Loucy (cell line): ENCODE measurements around the gene WFDC12.

Experiments used
- H2AFZ ChIP-seq: fragments of 200-600 bp; sonication (generic); 2 replicates; pipeline ENCODE4 v1.6.0; 2016; ENCODE audit warnings: antibody characterized with exemption, mild to moderate bottlenecking, low read length, moderate library complexity
- H3F3A ChIP-seq: fragments of 200-600 bp; 2 replicates; pipeline ENCODE4 v1.6.0; 2016; ENCODE audit warnings: antibody characterized with exemption, low read depth, mild to moderate bottlenecking
- H3K27me3 ChIP-seq: fragments of 200-600 bp; sonication (generic); 2 replicates; pipeline ENCODE4 v1.6.1; 2014; ENCODE audit warnings: low read length, mild to moderate bottlenecking; ENCODE audit not compliant: insufficient read depth, poor library complexity, severe bottlenecking
- H3K36me3 ChIP-seq: fragments of 200-600 bp; sonication (generic); 2 replicates; pipeline ENCODE4 v1.6.1; 2016; ENCODE audit warnings: low read length; ENCODE audit not compliant: insufficient read depth
- H3K4me1 ChIP-seq: fragments of 200-600 bp; sonication (generic); 2 replicates; pipeline ENCODE4 v1.5.1; 2014; ENCODE audit warnings: low read length, mild to moderate bottlenecking; ENCODE audit not compliant: insufficient read depth, poor library complexity, severe bottlenecking
- H3K4me2 ChIP-seq: fragments of 200-600 bp; sonication (generic); 2 replicates; pipeline ENCODE4 v1.6.0; 2014; ENCODE audit warnings: antibody characterized with exemption, low read length, low read depth, mild to moderate bottlenecking; ENCODE audit not compliant: poor library complexity, severe bottlenecking
- H3K4me3 ChIP-seq: fragments of 200-600 bp; sonication (generic); 2 replicates; pipeline ENCODE4 v1.5.1; 2014; ENCODE audit warnings: low read length, mild to moderate bottlenecking, mixed read lengths; ENCODE audit not compliant: poor library complexity, severe bottlenecking
- H3K79me2 ChIP-seq: fragments of 200-600 bp; sonication (generic); 2 replicates; pipeline ENCODE4 v1.6.1; 2014; ENCODE audit warnings: low read length; ENCODE audit not compliant: insufficient read depth
- H3K9ac ChIP-seq: fragments of 200-600 bp; sonication (generic); 2 replicates; pipeline ENCODE4 v1.6.0; 2014; ENCODE audit warnings: mild to moderate bottlenecking, low read depth, low read length, moderate library complexity; ENCODE audit not compliant: poor library complexity, severe bottlenecking
- H3K9me2 ChIP-seq: fragments of 200-600 bp; sonication (generic); replicated peaks from 2 replicates; pipeline ENCODE4 v1.6.1; 2016; ENCODE audit warnings: low read depth, low read length, mixed read lengths
- H3K9me3 ChIP-seq: fragments of 200-600 bp; sonication (generic); 2 replicates; pipeline ENCODE4 v1.6.1; 2014; ENCODE audit warnings: mild to moderate bottlenecking, antibody characterized with exemption, low read length, low read depth; ENCODE audit not compliant: insufficient read depth
- H4K20me1 ChIP-seq: fragments of 200-600 bp; sonication (generic); 2 replicates; pipeline ENCODE4 v1.6.0; 2014; ENCODE audit warnings: antibody characterized with exemption, low read length, mild to moderate bottlenecking; ENCODE audit not compliant: insufficient read depth, poor library complexity, severe bottlenecking
- CTCF ChIP-seq: fragments of 200-600 bp; sonication (generic); conservative IDR thresholded peaks from 2 replicates; pipeline ENCODE4 v1.5.1; 2014; ENCODE audit warnings: mild to moderate bottlenecking, antibody characterized with exemption, low read length
- EZH2phosphoT487 ChIP-seq: fragments of 200-600 bp; IDR thresholded peaks from 2 replicates; pipeline ENCODE4 v1.6.1; 2018; ENCODE audit warnings: antibody characterized with exemption, mild to moderate bottlenecking, moderate library complexity, borderline replicate concordance

Gene WFDC12

GRCh38 chr20:45082468-45082867 is 41.8 kb downstream of the WFDC12 start:
- Histone ChIP-seq H2AFZ (no peak overlapping the region), H3K36me3 (peaks cover 34% of the 10 kb centered on the region; the same call in 1 of the 2 replicates), H3K27me3 (no peaks in the 10 kb centered on the region), H3K4me3 (no peak overlapping the region), H3K9me2 (no peaks in the 10 kb centered on the region), H3K4me2 (no peak overlapping the region), H3K4me1 (peaks cover 24% of the 10 kb centered on the region), H4K20me1 (no peaks in the 10 kb centered on the region), H3K9me3 (no peaks in the 10 kb centered on the region; the same call in 1 of the 2 replicates), H3F3A (no peaks in the 10 kb centered on the region), H3K9ac (no peak overlapping the region), H3K79me2 (no peaks in the 10 kb centered on the region)
- TF ChIP-seq CTCF, result no peak
- TF ChIP-seq EZH2phosphoT487, result no peak

- no peak overlapping the region for H2AFZ ChIP-seq
- H3F3A ChIP-seq, result no peaks in the 10 kb centered on the region
- H3K9me3 ChIP-seq, result no peaks in the 10 kb centered on the region; the same call in 1 of the 2 replicates
- H3K9me2 ChIP-seq, result no peaks in the 10 kb centered on the region
- H3K79me2 ChIP-seq, result no peaks in the 10 kb centered on the region
- H3K27me3 ChIP-seq, result no peaks in the 10 kb centered on the region
- H3K4me2 ChIP-seq, result no peak overlapping the region
- no peak overlapping the region for H3K4me3 ChIP-seq
- TF ChIP-seq CTCF (peak; percentile 63), EZH2phosphoT487 (no peak)
- H4K20me1 ChIP-seq, result no peaks in the 10 kb centered on the region
- peaks cover 49% of the 10 kb centered on the region; the same call in 1 of the 2 replicates for H3K36me3 ChIP-seq
- H3K4me1 ChIP-seq, result peaks cover 16% of the 10 kb centered on the region
- H3K9ac ChIP-seq, result no peak overlapping the region
Observed at GRCh38 chr20:45080867-45081624, 43.2 kb downstream of the WFDC12 start.

- Histone ChIP-seq H3K79me2 (no peaks in the 10 kb centered on the region), H3K4me3 (no peak overlapping the region), H3K36me3 (peaks cover 63% of the 10 kb centered on the region; the same call in 1 of the 2 replicates)
Observed at GRCh38 chr20:45077559-45077958, 46.7 kb downstream of the WFDC12 start.

More at GRCh38 chr20:45077559-45077958, 46.7 kb downstream of the WFDC12 start:
- Histone ChIP-seq H3K9me2 (no peaks in the 10 kb centered on the region), H2AFZ (no peak overlapping the region), H4K20me1 (no peaks in the 10 kb centered on the region), H3K27me3 (no peaks in the 10 kb centered on the region), H3K4me1 (no peaks in the 10 kb centered on the region), H3K9me3 (no peaks in the 10 kb centered on the region; the same call in 1 of the 2 replicates), H3K9ac (no peak overlapping the region), H3F3A (no peaks in the 10 kb centered on the region), H3K4me2 (no peak overlapping the region)
- TF ChIP-seq EZH2phosphoT487 (no peak), CTCF (no peak)
